ENCODE data around the gene SNHG17. TPM values are rescaled to one million over a fixed set of nuclear protein-coding genes. Genes with fewer than 3 reads are reported as not detected.
A peak's percentile ranks its signal among the peaks of the same experiment; 100 is the strongest.
"Not testable (repeated sequence)": the region's sequence is repeated elsewhere in the genome, so short reads cannot be mapped to it uniquely, and the experiment has no call there.

The SNHG17 gene
- total RNA-seq, 1 experiment from 2014 or later: 27.3 TPM

- H2AFZ ChIP-seq (ENCODE audit: low read length): peak overlapping the region; percentile 42; the same call in 1 of the 2 replicates
- no peak overlapping the region for H3K4me2 ChIP-seq (ENCODE audit: low read depth, low read length, poor library complexity, severe bottlenecking)
These were observed 42.8 kb downstream of the SNHG17 start for GRCh38 chr20:38392356-38392755.

GRCh38 chr20:38387953-38388352 lies 47.2 kb downstream of the SNHG17 start:
- Histone ChIP-seq H3K9me3 (ENCODE audit: low read length) (peaks cover 4% of the 10 kb centered on the region; the same call in 1 of the 2 replicates), H3K27ac (ENCODE audit: low read length) (no peak overlapping the region), H3K79me2 (ENCODE audit: low read length) (no peaks in the 10 kb centered on the region), H3K9me2 (replicated peaks; ENCODE audit: insufficient read depth, low read length) (no peaks in the 10 kb centered on the region), H2AFZ (ENCODE audit: low read length) (no peak overlapping the region), H3K27me3 (ENCODE audit: low read length) (no peaks in the 10 kb centered on the region), H3K4me2 (ENCODE audit: low read depth, low read length, poor library complexity, severe bottlenecking) (no peak overlapping the region), H3K36me3 (ENCODE audit: insufficient read depth, low read length) (no peaks in the 10 kb centered on the region), H3K4me1 (ENCODE audit: low read length) (no peaks in the 10 kb centered on the region), H3K9ac (ENCODE audit: low read length) (no peak overlapping the region), H3K4me3 (ENCODE audit: low read length) (no peak overlapping the region), H4K20me1 (ENCODE audit: insufficient read depth, low read depth, low read length) (no peaks in the 10 kb centered on the region)
- DNase-seq: peak; percentile 62

More at GRCh38 chr20:38392356-38392755, 42.8 kb downstream of the SNHG17 start:
- Histone ChIP-seq H3K36me3 (ENCODE audit: insufficient read depth, low read length) (no peaks in the 10 kb centered on the region), H3K79me2 (ENCODE audit: low read length) (no peaks in the 10 kb centered on the region), H3K27ac (ENCODE audit: low read length) (no peak overlapping the region), H3K27me3 (ENCODE audit: low read length) (no peaks in the 10 kb centered on the region), H3K9me2 (replicated peaks; ENCODE audit: insufficient read depth, low read length) (no peaks in the 10 kb centered on the region), H3K4me3 (ENCODE audit: low read length) (no peak overlapping the region), H3K9ac (ENCODE audit: low read length) (no peak overlapping the region), H3K9me3 (ENCODE audit: low read length) (no peaks in the 10 kb centered on the region), H3K4me1 (ENCODE audit: low read length) (peaks cover 18% of the 10 kb centered on the region), H4K20me1 (ENCODE audit: insufficient read depth, low read depth, low read length) (no peaks in the 10 kb centered on the region)
- DNase-seq: peak; percentile 55

- Histone ChIP-seq H3K36me3 (ENCODE audit: insufficient read depth, low read length) (no peaks in the 10 kb centered on the region), H2AFZ (ENCODE audit: low read length) (no peak overlapping the region), H3K27ac (ENCODE audit: low read length) (no peak overlapping the region), H3K9ac (ENCODE audit: low read length) (no peak overlapping the region), H3K9me3 (ENCODE audit: low read length) (peaks cover 4% of the 10 kb centered on the region; the same call in 1 of the 2 replicates), H3K4me3 (ENCODE audit: low read length) (no peak overlapping the region), H3K4me2 (ENCODE audit: low read depth, low read length, poor library complexity, severe bottlenecking) (no peak overlapping the region), H3K9me2 (replicated peaks; ENCODE audit: insufficient read depth, low read length) (no peaks in the 10 kb centered on the region), H4K20me1 (ENCODE audit: insufficient read depth, low read depth, low read length) (no peaks in the 10 kb centered on the region), H3K79me2 (ENCODE audit: low read length) (no peaks in the 10 kb centered on the region), H3K27me3 (ENCODE audit: low read length) (no peaks in the 10 kb centered on the region), H3K4me1 (ENCODE audit: low read length) (no peaks in the 10 kb centered on the region)
- no peak for DNase-seq
These were observed 48.3 kb downstream of the SNHG17 start for GRCh38 chr20:38386851-38387250.

- H3K79me2 ChIP-seq (ENCODE audit: low read length): no peaks in the 10 kb centered on the region
- H3K36me3 ChIP-seq (ENCODE audit: insufficient read depth, low read length): no peaks in the 10 kb centered on the region
- DNase-seq: peak; percentile 64
- H3K9me2 ChIP-seq (replicated peaks; ENCODE audit: insufficient read depth, low read length): no peaks in the 10 kb centered on the region
- H3K4me2 ChIP-seq (ENCODE audit: low read depth, low read length, poor library complexity, severe bottlenecking): no peak overlapping the region
- H3K9me3 ChIP-seq (ENCODE audit: low read length): peaks cover 4% of the 10 kb centered on the region; the same call in 1 of the 2 replicates
- peak overlapping the region; percentile 40 for H2AFZ ChIP-seq (ENCODE audit: low read length)
- H3K27ac ChIP-seq (ENCODE audit: low read length): no peak overlapping the region
- H3K27me3 ChIP-seq (ENCODE audit: low read length): no peaks in the 10 kb centered on the region
- no peaks in the 10 kb centered on the region for H3K4me1 ChIP-seq (ENCODE audit: low read length)
- no peak overlapping the region for H3K4me3 ChIP-seq (ENCODE audit: low read length)
- no peaks in the 10 kb centered on the region for H4K20me1 ChIP-seq (ENCODE audit: insufficient read depth, low read depth, low read length)
- H3K9ac ChIP-seq (ENCODE audit: low read length): no peak overlapping the region
These were observed 49.1 kb downstream of the SNHG17 start for GRCh38 chr20:38386004-38386403.

GRCh38 chr20:38383147-38383546 lies 52.0 kb downstream of the SNHG17 start:
- Histone ChIP-seq H3K9me2 (replicated peaks; ENCODE audit: insufficient read depth, low read length) (no peaks in the 10 kb centered on the region), H3K79me2 (ENCODE audit: low read length) (no peaks in the 10 kb centered on the region), H3K4me1 (ENCODE audit: low read length) (no peaks in the 10 kb centered on the region), H3K27me3 (ENCODE audit: low read length) (no peaks in the 10 kb centered on the region), H3K9ac (ENCODE audit: low read length) (no peak overlapping the region), H3K9me3 (ENCODE audit: low read length) (peaks cover 4% of the 10 kb centered on the region; the same call in 1 of the 2 replicates), H3K4me3 (ENCODE audit: low read length) (no peak overlapping the region), H3K27ac (ENCODE audit: low read length) (no peak overlapping the region), H4K20me1 (ENCODE audit: insufficient read depth, low read depth, low read length) (no peaks in the 10 kb centered on the region), H2AFZ (ENCODE audit: low read length) (no peak overlapping the region), H3K4me2 (ENCODE audit: low read depth, low read length, poor library complexity, severe bottlenecking) (no peak overlapping the region), H3K36me3 (ENCODE audit: insufficient read depth, low read length) (no peaks in the 10 kb centered on the region)
- DNase-seq: no peak

- not testable (repeated sequence) for H3K4me1 ChIP-seq (ENCODE audit: low read length); DNase-seq; H3K27me3 ChIP-seq (ENCODE audit: low read length); H3K36me3 ChIP-seq (ENCODE audit: insufficient read depth, low read length); H3K4me3 ChIP-seq (ENCODE audit: low read length); H4K20me1 ChIP-seq (ENCODE audit: insufficient read depth, low read depth, low read length); H2AFZ ChIP-seq (ENCODE audit: low read length); H3K9me3 ChIP-seq (ENCODE audit: low read length); H3K9me2 ChIP-seq (replicated peaks; ENCODE audit: insufficient read depth, low read length); H3K27ac ChIP-seq (ENCODE audit: low read length); H3K79me2 ChIP-seq (ENCODE audit: low read length); H3K9ac ChIP-seq (ENCODE audit: low read length); H3K4me2 ChIP-seq (ENCODE audit: low read depth, low read length, poor library complexity, severe bottlenecking)
These were observed 57.3 kb downstream of the SNHG17 start for GRCh38 chr20:38377838-38378237.

GRCh38 chr20:38377039-38377685 lies 58.0 kb downstream of the SNHG17 start:
- no peak for DNase-seq
- H3K4me3 ChIP-seq (ENCODE audit: low read length): no peak overlapping the region
- H3K4me1 ChIP-seq (ENCODE audit: low read length): no peaks in the 10 kb centered on the region
- H3K36me3 ChIP-seq (ENCODE audit: insufficient read depth, low read length): no peaks in the 10 kb centered on the region
- H3K79me2 ChIP-seq (ENCODE audit: low read length): no peaks in the 10 kb centered on the region
- no peaks in the 10 kb centered on the region for H4K20me1 ChIP-seq (ENCODE audit: insufficient read depth, low read depth, low read length)
- no peak overlapping the region for H3K4me2 ChIP-seq (ENCODE audit: low read depth, low read length, poor library complexity, severe bottlenecking)
- no peak overlapping the region for H3K27ac ChIP-seq (ENCODE audit: low read length)
- no peaks in the 10 kb centered on the region for H3K9me2 ChIP-seq (replicated peaks; ENCODE audit: insufficient read depth, low read length)
- no peaks in the 10 kb centered on the region for H3K9me3 ChIP-seq (ENCODE audit: low read length)
- H2AFZ ChIP-seq (ENCODE audit: low read length): no peak overlapping the region
- no peak overlapping the region for H3K9ac ChIP-seq (ENCODE audit: low read length)
- H3K27me3 ChIP-seq (ENCODE audit: low read length): no peaks in the 10 kb centered on the region

- Histone ChIP-seq H3K27ac (ENCODE audit: low read length) (no peak overlapping the region), H3K27me3 (ENCODE audit: low read length) (no peaks in the 10 kb centered on the region), H3K79me2 (ENCODE audit: low read length) (no peaks in the 10 kb centered on the region), H4K20me1 (ENCODE audit: insufficient read depth, low read depth, low read length) (no peaks in the 10 kb centered on the region), H3K9me2 (replicated peaks; ENCODE audit: insufficient read depth, low read length) (no peaks in the 10 kb centered on the region), H3K4me3 (ENCODE audit: low read length) (no peak overlapping the region), H3K4me2 (ENCODE audit: low read depth, low read length, poor library complexity, severe bottlenecking) (no peak overlapping the region), H3K9ac (ENCODE audit: low read length) (no peak overlapping the region), H3K36me3 (ENCODE audit: insufficient read depth, low read length) (no peaks in the 10 kb centered on the region), H2AFZ (ENCODE audit: low read length) (no peak overlapping the region), H3K9me3 (ENCODE audit: low read length) (no peaks in the 10 kb centered on the region), H3K4me1 (ENCODE audit: low read length) (no peaks in the 10 kb centered on the region)
- no peak for DNase-seq
These were observed 61.2 kb downstream of the SNHG17 start for GRCh38 chr20:38373898-38374297.

Measured in Karpas-422 (cell line).